Stimulated activated CD8-positive, alpha-beta memory T cell treated with anti-CD3 and anti-CD28 coated beads, Interleukin-12 subunit alpha, Interleukin-12 subunit beta, amount 100 ng/mL, for 24 hours (primary cell): ENCODE results near the gene EXD3.
"Not testable (repeated sequence)": the region's sequence is repeated elsewhere in the genome, so short reads cannot be mapped to it uniquely, and the experiment has no call there.

Experiments
- DNase-seq: peaks from one replicate; pipeline ENCODE4 v3.0.0-alpha.2; 2020; ENCODE audit errors: extremely low read depth

EXD3 gene

GRCh38 chr9:137411260-137411644 lies 11.7 kb downstream of the EXD3 start:
- DNase-seq, result no peak

GRCh38 chr9:137410891-137411249 lies 12.1 kb downstream of the EXD3 start:
- DNase-seq, result no peak

GRCh38 chr9:137410236-137410890 lies 12.6 kb downstream of the EXD3 start:
- DNase-seq, result not testable (repeated sequence)

GRCh38 chr9:137409515-137409914 lies 13.4 kb downstream of the EXD3 start:
- no peak for DNase-seq

- DNase-seq, result no peak
These were observed 14.1 kb downstream of the EXD3 start for GRCh38 chr9:137408651-137409405.

- DNase-seq, result no peak
These were observed 15.2 kb downstream of the EXD3 start for GRCh38 chr9:137407590-137408300.

- no peak for DNase-seq
These were observed 15.9 kb downstream of the EXD3 start for GRCh38 chr9:137406876-137407589.

GRCh38 chr9:137406085-137406760 lies 16.7 kb downstream of the EXD3 start:
- DNase-seq, result no peak

- DNase-seq, result no peak
These were observed 17.3 kb downstream of the EXD3 start for GRCh38 chr9:137405677-137406081.

- DNase-seq, result no peak
These were observed 17.9 kb downstream of the EXD3 start for GRCh38 chr9:137404961-137405567.

GRCh38 chr9:137403269-137403668 lies 19.7 kb downstream of the EXD3 start:
- DNase-seq, result no peak

GRCh38 chr9:137402746-137403145 lies 20.2 kb downstream of the EXD3 start:
- DNase-seq, result no peak

- DNase-seq, result no peak
These were observed 24.1 kb downstream of the EXD3 start for GRCh38 chr9:137398561-137399468.

GRCh38 chr9:137397675-137398423 lies 25.1 kb downstream of the EXD3 start:
- no peak for DNase-seq

GRCh38 chr9:137396634-137397367 lies 26.2 kb downstream of the EXD3 start:
- DNase-seq, result no peak

- no peak for DNase-seq
These were observed 26.7 kb downstream of the EXD3 start for GRCh38 chr9:137396227-137396626.

GRCh38 chr9:137395666-137396010 lies 27.3 kb downstream of the EXD3 start:
- no peak for DNase-seq

GRCh38 chr9:137394866-137395665 lies 27.9 kb downstream of the EXD3 start:
- DNase-seq, result no peak
